ENCODE data around the gene PLA2G15. TPM values are rescaled to one million over a fixed set of nuclear protein-coding genes. Genes with fewer than 3 reads are reported as not detected.
A peak's percentile ranks its signal among the peaks of the same experiment; 100 is the strongest.

The PLA2G15 gene
- total RNA-seq, 1 experiment from 2014 or later = 10.2 TPM

GRCh38 chr16:68242926-68243858 lies 2.0 kb upstream of the PLA2G15 start:
- TF ChIP-seq ZNF263 (CRISPR knock-in tag; IDR thresholded peaks at IDR 0.05; ENCODE audit: low read depth) = no peak
- 0 out of 2 replicates have a peak, but pooled peaks have one; percentile 25 for TF ChIP-seq ZNF121 (CRISPR knock-in tag; IDR thresholded peaks at IDR 0.05)
- Mint-ChIP-seq H3K27me3 (ENCODE audit: low read depth) (peaks cover 51% of the 10 kb centered on the region), H3K36me3 (no peaks in the 10 kb centered on the region), H3K27ac (no peak overlapping the region), H3K9me3 (no peaks in the 10 kb centered on the region), H3K4me1 (peaks cover 9% of the 10 kb centered on the region), H3K4me3 (peak overlapping the region; percentile 97)
- ChIA-PET CTCF (interaction anchor here (0.6 to 3.4 kb wide), 4 partner anchors 21 to 202 kb away, joined by 3 to 28 read pairs (median 12); partner anchors contain the start of gene SLC7A6), POLR2A (no interaction called here)
- no peak for DNase-seq (ENCODE audit: low spot score)
- no peak for ATAC-seq

- Mint-ChIP-seq H3K9me3 (no peaks in the 10 kb centered on the region), H3K27me3 (ENCODE audit: low read depth) (peaks cover 40% of the 10 kb centered on the region), H3K4me3 (peak overlapping the region; percentile 97), H3K36me3 (no peaks in the 10 kb centered on the region), H3K27ac (no peak overlapping the region), H3K4me1 (peaks cover 8% of the 10 kb centered on the region)
- ChIA-PET POLR2A (interaction anchor here (0.9 kb wide), 1 partner anchor 159 kb away, joined by 3 read pairs; the partner anchor contains the start of gene NFATC3), CTCF (interaction anchor here (1.2 to 2.8 kb wide), 5 partner anchors 13 to 151 kb away, joined by 4 to 28 read pairs (median 5); partner anchors contain the start of gene SLC7A6)
- ATAC-seq (no peak), DNase-seq (ENCODE audit: low spot score) (no peak)
- 0 out of 2 replicates have a peak, but pooled peaks have one; percentile 11 for TF ChIP-seq E2F5 (CRISPR knock-in tag; IDR thresholded peaks at IDR 0.05)
- 0 out of 2 replicates have a peak, but pooled peaks have one; percentile 5 for TF ChIP-seq ZNF263 (CRISPR knock-in tag; IDR thresholded peaks at IDR 0.05; ENCODE audit: low read depth)
- no peak for TF ChIP-seq E2F1 (CRISPR knock-in tag; IDR thresholded peaks at IDR 0.05)
Observed at GRCh38 chr16:68244481-68244902, 681 bp upstream of the PLA2G15 start.

GRCh38 chr16:68246121-68246520 lies 948 bp downstream of the PLA2G15 start:
- Mint-ChIP-seq H3K36me3 (0 out of 2 replicates have a peak, but pooled peaks cover 4% of the 10 kb centered on the region), H3K4me1 (peaks cover 5% of the 10 kb centered on the region), H3K27me3 (ENCODE audit: low read depth) (peaks cover 37% of the 10 kb centered on the region), H3K9me3 (no peaks in the 10 kb centered on the region), H3K4me3 (peak overlapping the region; percentile 87), H3K27ac (no peak overlapping the region)
- ChIA-PET CTCF (interaction anchor here (1.3 to 2.8 kb wide), 2 partner anchors 18 to 152 kb away, joined by 4 to 28 read pairs; partner anchors contain the start of gene SLC7A6), POLR2A (no interaction called here)
- ATAC-seq = no peak
- DNase-seq (ENCODE audit: low spot score) = no peak
- TF ChIP-seq ZNF281 (CRISPR knock-in tag; IDR thresholded peaks at IDR 0.05) = no peak
- no peak for TF ChIP-seq ARID4B (CRISPR knock-in tag; IDR thresholded peaks at IDR 0.05; ENCODE audit: borderline replicate concordance)
- no peak for TF ChIP-seq CTCF (IDR thresholded peaks at IDR 0.05)
- TF ChIP-seq ZNF219 (CRISPR knock-in tag; IDR thresholded peaks at IDR 0.05; ENCODE audit: borderline replicate concordance) = no peak
- no peak for TF ChIP-seq TEAD4 (CRISPR knock-in tag; IDR thresholded peaks at IDR 0.05)
- no peak for TF ChIP-seq PRDM15 (CRISPR knock-in tag; IDR thresholded peaks at IDR 0.05)
- no peak for TF ChIP-seq EMX1 (CRISPR knock-in tag; IDR thresholded peaks at IDR 0.05)
- no peak for TF ChIP-seq MYBL2 (CRISPR knock-in tag; IDR thresholded peaks at IDR 0.05)
- TF ChIP-seq TCF7 (CRISPR knock-in tag; IDR thresholded peaks at IDR 0.05; ENCODE audit: low read depth) = no peak

All from WTC11 (cell line).